ENCODE results near the gene RINT1.

RINT1 gene

GRCh38 chr7:105612806-105613205 is 80.8 kb downstream of the RINT1 start:
- H3K4me3 ChIP-seq (replicated peaks; ENCODE audit: low read depth, low read length): no peak overlapping the region
- TF ChIP-seq CTCF (IDR thresholded peaks at IDR 0.05; ENCODE audit: low read depth, low read length, missing control alignments): no peak
- DNase-seq (ENCODE audit: extremely low read depth, low read depth): no peak

- no peak overlapping the region for H3K4me3 ChIP-seq (replicated peaks; ENCODE audit: low read depth, low read length)
- TF ChIP-seq CTCF (IDR thresholded peaks at IDR 0.05; ENCODE audit: low read depth, low read length, missing control alignments): no peak
- DNase-seq (ENCODE audit: extremely low read depth, low read depth): no peak
Measured at GRCh38 chr7:105613611-105614330, 81.8 kb downstream of the RINT1 start.

- no peak overlapping the region for H3K4me3 ChIP-seq (replicated peaks; ENCODE audit: low read depth, low read length)
- no peak for TF ChIP-seq CTCF (IDR thresholded peaks at IDR 0.05; ENCODE audit: low read depth, low read length, missing control alignments)
- no peak for DNase-seq (ENCODE audit: extremely low read depth, low read depth)
Measured at GRCh38 chr7:105614341-105614840, 82.4 kb downstream of the RINT1 start.

Data from HFF-Myc (cell line).